ENCODE measurements around the gene SRD5A2. TPM values are rescaled to one million over a fixed set of nuclear protein-coding genes. Genes with fewer than 3 reads are reported as not detected.

SRD5A2 gene
- total RNA-seq, 1 experiment from 2014 or later = 0.02 TPM

- DNase-seq = no peak
- Histone ChIP-seq H3K9me3 (replicated peaks) (no peaks in the 10 kb centered on the region), H3K27me3 (no peaks in the 10 kb centered on the region), H3K4me3 (no peak overlapping the region), H3K36me3 (no peaks in the 10 kb centered on the region), H3K27ac (no peak overlapping the region), H3K4me1 (no peaks in the 10 kb centered on the region)
These were observed 23.8 kb downstream of the SRD5A2 start for GRCh38 chr2:31556940-31557339.

GRCh38 chr2:31555967-31556706 lies 24.6 kb downstream of the SRD5A2 start:
- no peak for DNase-seq
- no peaks in the 10 kb centered on the region for H3K27me3 ChIP-seq
- H3K4me3 ChIP-seq = no peak overlapping the region
- H3K27ac ChIP-seq = no peak overlapping the region
- no peaks in the 10 kb centered on the region for H3K9me3 ChIP-seq (replicated peaks)
- no peaks in the 10 kb centered on the region for H3K36me3 ChIP-seq
- no peaks in the 10 kb centered on the region for H3K4me1 ChIP-seq

GRCh38 chr2:31553362-31553761 lies 27.4 kb downstream of the SRD5A2 start:
- DNase-seq = no peak
- Histone ChIP-seq H3K36me3 (no peaks in the 10 kb centered on the region; the same call in 1 of the 2 replicates), H3K27me3 (no peaks in the 10 kb centered on the region), H3K9me3 (replicated peaks) (no peaks in the 10 kb centered on the region), H3K4me1 (no peaks in the 10 kb centered on the region), H3K27ac (no peak overlapping the region), H3K4me3 (no peak overlapping the region)

- Histone ChIP-seq H3K9me3 (replicated peaks) (0 out of 2 replicates have a peak, but pooled peaks cover 2% of the 10 kb centered on the region), H3K4me3 (no peak overlapping the region), H3K27me3 (no peaks in the 10 kb centered on the region), H3K36me3 (no peaks in the 10 kb centered on the region; the same call in 1 of the 2 replicates), H3K4me1 (no peaks in the 10 kb centered on the region), H3K27ac (no peak overlapping the region)
- no peak for DNase-seq
These were observed 33.3 kb downstream of the SRD5A2 start for GRCh38 chr2:31547485-31547884.

- no peaks in the 10 kb centered on the region for H3K27me3 ChIP-seq
- H3K36me3 ChIP-seq = no peaks in the 10 kb centered on the region
- no peak overlapping the region for H3K4me3 ChIP-seq
- H3K9me3 ChIP-seq (replicated peaks) = 0 out of 2 replicates have a peak, but pooled peaks cover 3% of the 10 kb centered on the region
- DNase-seq = no peak
- no peaks in the 10 kb centered on the region for H3K4me1 ChIP-seq
- no peak overlapping the region for H3K27ac ChIP-seq
These were observed 38.9 kb downstream of the SRD5A2 start for GRCh38 chr2:31541853-31542252.

GRCh38 chr2:31539505-31539904 lies 41.2 kb downstream of the SRD5A2 start:
- H3K36me3 ChIP-seq = no peaks in the 10 kb centered on the region
- DNase-seq = no peak

GRCh38 chr2:31535768-31536167 lies 45.0 kb downstream of the SRD5A2 start:
- Histone ChIP-seq H3K36me3 (no peaks in the 10 kb centered on the region), H3K27me3 (peaks cover 4% of the 10 kb centered on the region; the same call in 1 of the 2 replicates), H3K4me3 (no peak overlapping the region), H3K9me3 (replicated peaks) (no peaks in the 10 kb centered on the region), H3K4me1 (no peaks in the 10 kb centered on the region), H3K27ac (no peak overlapping the region)
- DNase-seq = no peak

More at GRCh38 chr2:31539505-31539904, 41.2 kb downstream of the SRD5A2 start:
- H3K4me1 ChIP-seq = no peaks in the 10 kb centered on the region
- no peak overlapping the region for H3K4me3 ChIP-seq
- H3K9me3 ChIP-seq (replicated peaks) = 0 out of 2 replicates have a peak, but pooled peaks cover 3% of the 10 kb centered on the region
- no peaks in the 10 kb centered on the region for H3K27me3 ChIP-seq
- no peak overlapping the region for H3K27ac ChIP-seq

GRCh38 chr2:31534636-31535035 lies 46.1 kb downstream of the SRD5A2 start:
- no peaks in the 10 kb centered on the region for H3K4me1 ChIP-seq

GRCh38 chr2:31533036-31533435 lies 47.7 kb downstream of the SRD5A2 start:
- DNase-seq = no peak
- no peaks in the 10 kb centered on the region for H3K4me1 ChIP-seq
- no peak overlapping the region for H3K4me3 ChIP-seq
- H3K9me3 ChIP-seq (replicated peaks) = no peaks in the 10 kb centered on the region
- peaks cover 4% of the 10 kb centered on the region; the same call in 1 of the 2 replicates for H3K27me3 ChIP-seq
- no peaks in the 10 kb centered on the region for H3K36me3 ChIP-seq
- H3K27ac ChIP-seq = no peak overlapping the region

More at GRCh38 chr2:31534636-31535035, 46.1 kb downstream of the SRD5A2 start:
- Histone ChIP-seq H3K9me3 (replicated peaks) (no peaks in the 10 kb centered on the region), H3K4me3 (no peak overlapping the region), H3K36me3 (no peaks in the 10 kb centered on the region), H3K27me3 (peaks cover 4% of the 10 kb centered on the region; the same call in 1 of the 2 replicates), H3K27ac (no peak overlapping the region)
- no peak for DNase-seq

- no peaks in the 10 kb centered on the region for H3K4me1 ChIP-seq
- H3K27ac ChIP-seq = no peak overlapping the region
- H3K9me3 ChIP-seq (replicated peaks) = no peaks in the 10 kb centered on the region
- peaks cover 17% of the 10 kb centered on the region for H3K27me3 ChIP-seq
- no peak overlapping the region for H3K4me3 ChIP-seq
- no peaks in the 10 kb centered on the region for H3K36me3 ChIP-seq
- DNase-seq = no peak
These were observed 49.6 kb downstream of the SRD5A2 start for GRCh38 chr2:31531101-31531500.

- no peak for DNase-seq
- H3K4me1 ChIP-seq = no peaks in the 10 kb centered on the region
- H3K4me3 ChIP-seq = no peak overlapping the region
- no peaks in the 10 kb centered on the region for H3K36me3 ChIP-seq
- no peaks in the 10 kb centered on the region for H3K9me3 ChIP-seq (replicated peaks)
- no peak overlapping the region for H3K27ac ChIP-seq
- peaks cover 17% of the 10 kb centered on the region for H3K27me3 ChIP-seq
These were observed 51.5 kb downstream of the SRD5A2 start for GRCh38 chr2:31529256-31529655.

GRCh38 chr2:31528823-31529222 lies 51.9 kb downstream of the SRD5A2 start:
- H3K4me1 ChIP-seq = no peaks in the 10 kb centered on the region

GRCh38 chr2:31526946-31527732 lies 53.6 kb downstream of the SRD5A2 start:
- Histone ChIP-seq H3K4me3 (no peak overlapping the region), H3K9me3 (replicated peaks) (no peaks in the 10 kb centered on the region), H3K27me3 (peaks cover 26% of the 10 kb centered on the region), H3K4me1 (no peaks in the 10 kb centered on the region), H3K27ac (no peak overlapping the region), H3K36me3 (no peaks in the 10 kb centered on the region)
- DNase-seq = peak in 1 of 2 experiments; percentile 11

More at GRCh38 chr2:31528823-31529222, 51.9 kb downstream of the SRD5A2 start:
- H3K27ac ChIP-seq = no peak overlapping the region
- peaks cover 18% of the 10 kb centered on the region for H3K27me3 ChIP-seq
- H3K9me3 ChIP-seq (replicated peaks) = no peaks in the 10 kb centered on the region
- no peak for DNase-seq
- H3K36me3 ChIP-seq = no peaks in the 10 kb centered on the region
- no peak overlapping the region for H3K4me3 ChIP-seq

GRCh38 chr2:31525876-31526275 lies 54.9 kb downstream of the SRD5A2 start:
- no peaks in the 10 kb centered on the region for H3K4me1 ChIP-seq
- H3K36me3 ChIP-seq = no peaks in the 10 kb centered on the region
- no peak overlapping the region for H3K27ac ChIP-seq
- H3K9me3 ChIP-seq (replicated peaks) = no peaks in the 10 kb centered on the region
- peaks cover 32% of the 10 kb centered on the region for H3K27me3 ChIP-seq
- no peak overlapping the region for H3K4me3 ChIP-seq
- DNase-seq = peak in 1 of 2 experiments; percentile 17

- no peaks in the 10 kb centered on the region for H3K9me3 ChIP-seq (replicated peaks)
- no peaks in the 10 kb centered on the region for H3K36me3 ChIP-seq
- no peak for DNase-seq
- no peak overlapping the region for H3K4me3 ChIP-seq
- H3K27ac ChIP-seq = no peak overlapping the region
- peaks cover 36% of the 10 kb centered on the region for H3K27me3 ChIP-seq
- H3K4me1 ChIP-seq = no peaks in the 10 kb centered on the region
These were observed 56.1 kb downstream of the SRD5A2 start for GRCh38 chr2:31524592-31524991.

Measured in SJCRH30 (cell line).